Effector memory CD8-positive, alpha-beta T cell (primary cell): ENCODE measurements around the gene DYNC2H1.

Source experiments
- ATAC-seq: fragments of 150-1000 bp; cut with Tn5 transposase; replicated peaks from 2 replicates; pipeline ENCODE4 v1.10.0; 2021; ENCODE audit warnings: mild to moderate bottlenecking, moderate library complexity
- DNase-seq, 3 experiments: peaks; one replicate each; pipeline ENCODE4 v3.0.0; 2021
- H3K27ac Mint-ChIP-seq, 2 donors: one replicate each; pipeline ENCODE4 v1.8.0; 2022; ENCODE audit warnings: mild to moderate bottlenecking in 2 of 2, mixed read lengths in 2 of 2, moderate library complexity in 2 of 2
- H3K27me3 Mint-ChIP-seq, 2 donors: one replicate each; pipeline ENCODE4 v1.8.0; 2022; ENCODE audit warnings: mixed read lengths in 2 of 2
- H3K36me3 Mint-ChIP-seq: one replicate; pipeline ENCODE4 v1.8.0; 2022; ENCODE audit warnings: mild to moderate bottlenecking, moderate library complexity, mixed read lengths; ENCODE audit not compliant: insufficient read depth
- H3K4me1 Mint-ChIP-seq, 2 donors: one replicate each; pipeline ENCODE4 v1.8.0; 2022; ENCODE audit warnings: low read depth in 2 of 2, mixed read lengths in 2 of 2
- H3K4me3 Mint-ChIP-seq, 2 donors: one replicate each; pipeline ENCODE4 v1.8.0; 2022; ENCODE audit warnings: mild to moderate bottlenecking in 2 of 2, mixed read lengths in 2 of 2, moderate library complexity in 2 of 2
- H3K9me3 Mint-ChIP-seq, 2 donors: one replicate each; pipeline ENCODE4 v1.8.0; 2022; ENCODE audit warnings: mixed read lengths in 2 of 2

Gene DYNC2H1

GRCh38 chr11:103436131-103436770 is 327.0 kb downstream of the DYNC2H1 start:
- ATAC-seq: no peak
- H3K9me3 Mint-ChIP-seq: no peaks in the 10 kb centered on the region

DNA sequence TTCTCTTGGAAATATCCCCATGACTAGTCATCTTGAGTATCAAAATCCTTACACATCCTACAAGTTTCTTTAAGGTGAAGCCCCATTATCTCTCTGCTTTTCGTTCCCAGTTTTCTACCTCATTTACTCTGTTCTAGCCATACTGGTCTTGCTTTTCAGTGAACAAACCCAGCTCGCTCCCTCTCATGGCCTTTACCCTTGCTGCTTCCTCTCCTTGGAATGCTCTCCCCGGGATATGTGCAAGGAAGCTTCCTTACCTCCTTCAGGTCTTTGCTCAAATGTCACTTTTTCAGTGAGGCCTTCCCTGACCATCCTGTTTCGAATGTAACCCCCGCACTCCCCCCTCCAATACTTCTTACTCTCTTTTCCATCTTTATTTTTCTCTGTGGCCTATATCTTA is 331.8 kb downstream of the DYNC2H1 start:
- DNase-seq: no peak
- Mint-ChIP-seq H3K9me3 (no peaks in the 10 kb centered on the region), H3K4me3 (no peak overlapping the region), H3K36me3 (no peaks in the 10 kb centered on the region), H3K27ac (no peak overlapping the region), H3K27me3 (no peaks in the 10 kb centered on the region), H3K4me1 (no peaks in the 10 kb centered on the region)
- no peak for ATAC-seq

More at GRCh38 chr11:103436131-103436770, 327.0 kb downstream of the DYNC2H1 start:
- Mint-ChIP-seq H3K27ac (no peak overlapping the region), H3K36me3 (no peaks in the 10 kb centered on the region), H3K4me3 (no peak overlapping the region), H3K4me1 (no peaks in the 10 kb centered on the region), H3K27me3 (no peaks in the 10 kb centered on the region)
- no peak for DNase-seq

- Mint-ChIP-seq H3K36me3 (no peaks in the 10 kb centered on the region), H3K4me1 (no peaks in the 10 kb centered on the region), H3K9me3 (no peaks in the 10 kb centered on the region), H3K27me3 (no peaks in the 10 kb centered on the region), H3K27ac (no peak overlapping the region), H3K4me3 (no peak overlapping the region)
- DNase-seq: no peak
- no peak for ATAC-seq
Measured at GRCh38 chr11:103448966-103449365, 339.7 kb downstream of the DYNC2H1 start.

- Mint-ChIP-seq H3K4me3 (no peak overlapping the region), H3K4me1 (no peaks in the 10 kb centered on the region), H3K27ac (no peak overlapping the region), H3K27me3 (no peaks in the 10 kb centered on the region), H3K36me3 (no peaks in the 10 kb centered on the region), H3K9me3 (no peaks in the 10 kb centered on the region)
- ATAC-seq (no peak), DNase-seq (no peak)
Measured at GRCh38 chr11:103450241-103450640, 341.0 kb downstream of the DYNC2H1 start.

DNA sequence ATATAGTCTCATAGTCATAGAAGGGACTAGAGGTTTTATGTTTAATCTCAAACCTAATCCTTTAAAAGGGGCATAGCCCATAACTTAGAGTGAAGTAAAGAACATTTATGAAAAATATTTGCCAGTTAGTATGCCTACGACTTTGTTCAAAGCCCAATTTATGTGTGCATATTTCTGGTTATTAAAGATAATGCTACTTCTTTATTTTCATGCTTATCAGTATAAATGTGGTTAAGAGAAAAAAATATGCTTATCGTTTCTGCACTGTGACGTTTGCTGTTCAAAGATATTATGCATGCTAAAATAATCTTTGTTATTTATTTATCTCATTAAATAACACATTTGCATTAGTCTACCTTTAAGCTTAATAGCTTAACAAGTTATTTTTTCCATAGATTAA is 343.9 kb downstream of the DYNC2H1 start:
- Mint-ChIP-seq H3K9me3 (no peaks in the 10 kb centered on the region), H3K36me3 (no peaks in the 10 kb centered on the region), H3K4me3 (no peak overlapping the region), H3K27me3 (no peaks in the 10 kb centered on the region), H3K4me1 (no peaks in the 10 kb centered on the region), H3K27ac (no peak overlapping the region)
- ATAC-seq (no peak), DNase-seq (no peak)

DNA sequence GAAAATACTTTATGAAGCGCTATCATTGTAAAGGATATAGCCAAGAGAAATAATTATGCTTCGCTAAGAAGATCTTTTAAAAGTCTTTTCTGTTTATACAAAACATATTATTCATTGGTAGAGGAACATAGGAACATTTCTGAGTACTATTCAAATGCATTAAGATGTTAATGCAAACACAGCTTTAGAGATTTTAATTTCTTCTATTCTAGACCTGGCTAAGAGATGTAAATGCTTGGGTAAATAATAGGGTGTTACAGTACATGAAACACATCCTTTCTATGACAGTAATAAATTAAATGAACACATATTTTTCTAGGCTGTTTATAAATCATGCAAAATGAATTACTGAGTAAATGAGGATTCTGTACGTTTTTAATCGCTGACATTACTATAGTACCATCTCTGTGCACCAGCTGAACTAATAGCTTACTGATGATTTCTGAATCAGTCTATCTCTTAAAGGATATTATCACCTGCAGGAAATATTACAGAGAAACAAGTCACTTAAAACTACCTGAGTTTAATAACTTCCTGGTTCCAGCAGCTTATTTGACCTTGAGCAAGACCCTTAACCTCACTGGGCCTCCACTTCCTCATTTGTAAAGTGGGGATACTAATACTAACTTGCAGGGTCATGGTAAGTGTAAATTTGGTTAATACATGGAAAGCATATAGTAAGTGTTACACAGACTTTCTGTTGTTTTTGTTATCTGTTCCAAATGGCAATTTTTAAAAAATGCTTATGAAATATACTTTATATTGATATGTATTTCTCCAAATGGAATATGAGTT is 344.9 kb downstream of the DYNC2H1 start:
- DNase-seq (no peak), ATAC-seq (no peak)
- Mint-ChIP-seq H3K4me3 (no peak overlapping the region), H3K27me3 (no peaks in the 10 kb centered on the region), H3K9me3 (no peaks in the 10 kb centered on the region), H3K27ac (no peak overlapping the region), H3K4me1 (no peaks in the 10 kb centered on the region), H3K36me3 (no peaks in the 10 kb centered on the region)

DNA sequence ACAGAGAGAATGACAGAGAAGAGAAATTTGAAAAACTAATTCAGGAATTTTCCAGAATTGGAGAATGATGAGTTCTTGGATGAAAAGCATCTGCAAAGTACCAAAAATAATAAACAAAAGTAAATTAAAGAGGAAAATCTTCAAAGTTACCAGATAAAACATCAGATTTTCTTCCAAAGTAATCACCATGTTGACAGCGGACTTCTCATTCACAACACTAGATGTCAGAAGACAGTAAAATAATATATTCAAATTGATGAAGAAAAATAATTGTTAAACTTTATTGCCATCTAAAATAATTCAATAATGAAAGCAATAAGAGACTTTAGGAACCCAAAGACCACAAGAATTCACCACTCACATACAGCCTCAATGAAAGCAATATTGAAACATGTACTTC is 355.2 kb downstream of the DYNC2H1 start:
- DNase-seq: no peak
- H3K4me1 Mint-ChIP-seq: no peaks in the 10 kb centered on the region

GRCh38 chr11:103465555-103466140 is 356.4 kb downstream of the DYNC2H1 start:
- no peak for DNase-seq
- Mint-ChIP-seq H3K4me1 (no peaks in the 10 kb centered on the region), H3K27me3 (no peaks in the 10 kb centered on the region), H3K27ac (no peak overlapping the region), H3K36me3 (no peaks in the 10 kb centered on the region), H3K4me3 (no peak overlapping the region), H3K9me3 (no peaks in the 10 kb centered on the region)
- ATAC-seq: no peak

More for the DNA sequence above, 355.2 kb downstream of the DYNC2H1 start:
- H3K36me3 Mint-ChIP-seq: no peaks in the 10 kb centered on the region
- no peak overlapping the region for H3K27ac Mint-ChIP-seq
- H3K9me3 Mint-ChIP-seq: no peaks in the 10 kb centered on the region
- no peak overlapping the region for H3K4me3 Mint-ChIP-seq
- H3K27me3 Mint-ChIP-seq: no peaks in the 10 kb centered on the region
- no peak for ATAC-seq

GRCh38 chr11:103471546-103471945 is 362.3 kb downstream of the DYNC2H1 start:
- Mint-ChIP-seq H3K36me3 (no peaks in the 10 kb centered on the region), H3K27me3 (no peaks in the 10 kb centered on the region), H3K27ac (no peak overlapping the region)

GRCh38 chr11:103476874-103477273 is 367.6 kb downstream of the DYNC2H1 start:
- H3K9me3 Mint-ChIP-seq: no peaks in the 10 kb centered on the region
- H3K27ac Mint-ChIP-seq: no peak overlapping the region
- H3K36me3 Mint-ChIP-seq: no peaks in the 10 kb centered on the region
- H3K4me3 Mint-ChIP-seq: no peak overlapping the region
- no peaks in the 10 kb centered on the region for H3K4me1 Mint-ChIP-seq
- ATAC-seq (no peak), DNase-seq (no peak)
- H3K27me3 Mint-ChIP-seq: no peaks in the 10 kb centered on the region

More at GRCh38 chr11:103471546-103471945, 362.3 kb downstream of the DYNC2H1 start:
- DNase-seq: no peak
- H3K4me3 Mint-ChIP-seq: no peak overlapping the region
- ATAC-seq: no peak
- H3K4me1 Mint-ChIP-seq: no peaks in the 10 kb centered on the region
- no peaks in the 10 kb centered on the region for H3K9me3 Mint-ChIP-seq

DNA sequence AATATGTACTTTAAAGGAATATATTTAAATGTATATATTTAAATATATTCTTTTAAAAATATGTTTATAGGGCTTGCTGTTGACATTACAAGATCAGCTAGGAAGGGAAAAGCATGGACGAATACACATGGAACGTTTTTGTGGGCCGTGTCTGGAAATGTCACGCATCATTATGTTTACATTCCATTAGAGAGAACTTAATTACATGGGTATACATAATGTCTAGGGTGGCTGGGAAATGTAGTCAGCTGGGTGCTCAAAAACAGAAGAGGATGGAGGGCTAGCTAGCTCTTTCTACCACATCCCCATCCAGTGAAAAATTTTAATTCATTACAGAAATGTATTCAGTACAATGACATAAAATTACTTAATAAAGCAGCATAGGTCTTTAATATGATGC is 371.2 kb downstream of the DYNC2H1 start:
- H3K27me3 Mint-ChIP-seq: no peaks in the 10 kb centered on the region
- no peaks in the 10 kb centered on the region for H3K36me3 Mint-ChIP-seq
- no peak overlapping the region for H3K4me3 Mint-ChIP-seq
- H3K27ac Mint-ChIP-seq: no peak overlapping the region
- DNase-seq (no peak), ATAC-seq (no peak)
- H3K9me3 Mint-ChIP-seq: no peaks in the 10 kb centered on the region
- H3K4me1 Mint-ChIP-seq: no peaks in the 10 kb centered on the region

DNA sequence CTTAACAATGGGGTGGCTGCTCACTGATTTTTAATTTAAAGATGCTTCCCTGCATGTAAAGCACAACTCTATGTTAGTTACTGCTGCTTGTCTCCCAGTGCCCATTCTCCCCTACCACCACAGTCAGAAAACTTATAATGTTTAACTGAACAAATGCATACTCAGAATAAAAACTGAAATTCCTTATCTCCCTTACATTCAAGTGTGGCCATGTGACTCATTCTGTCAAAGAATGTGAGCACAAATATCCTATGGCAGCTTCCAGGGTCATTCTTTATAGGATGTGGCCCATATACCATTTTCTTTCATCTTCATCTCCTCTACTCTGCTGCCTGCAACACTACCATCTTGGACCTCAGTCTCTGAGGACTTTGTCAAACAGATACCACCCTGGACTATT is 374.8 kb downstream of the DYNC2H1 start:
- H3K9me3 Mint-ChIP-seq: no peaks in the 10 kb centered on the region
- no peaks in the 10 kb centered on the region for H3K27me3 Mint-ChIP-seq
- H3K4me3 Mint-ChIP-seq: no peak overlapping the region
- H3K27ac Mint-ChIP-seq: no peak overlapping the region
- no peak for DNase-seq
- ATAC-seq: no peak
- no peaks in the 10 kb centered on the region for H3K36me3 Mint-ChIP-seq
- H3K4me1 Mint-ChIP-seq: no peaks in the 10 kb centered on the region

DNA sequence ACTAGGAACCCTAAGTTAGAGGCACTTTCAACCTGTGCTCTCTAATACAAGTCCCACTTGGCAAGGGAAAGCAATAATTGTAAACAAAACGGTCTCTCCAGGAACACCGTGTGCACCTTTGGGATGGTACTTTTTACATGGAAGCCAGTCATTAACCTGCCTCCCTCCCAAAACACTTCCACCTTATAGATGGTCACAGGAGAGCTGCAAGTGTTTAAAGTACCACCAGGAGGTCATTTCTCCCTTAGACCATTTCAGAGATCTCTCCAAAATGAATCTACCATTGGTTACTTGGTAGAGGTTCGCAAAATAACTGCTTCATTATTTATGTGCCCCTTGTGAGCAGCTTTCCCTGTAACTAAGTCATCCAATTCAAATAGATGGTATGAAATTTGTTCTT is 375.3 kb downstream of the DYNC2H1 start:
- no peaks in the 10 kb centered on the region for H3K4me1 Mint-ChIP-seq
- no peaks in the 10 kb centered on the region for H3K9me3 Mint-ChIP-seq
- no peaks in the 10 kb centered on the region for H3K27me3 Mint-ChIP-seq

GRCh38 chr11:103486604-103487003 is 377.4 kb downstream of the DYNC2H1 start:
- peaks cover 0 to 6% of the 10 kb centered on the region in 2 donors for H3K27me3 Mint-ChIP-seq
- H3K36me3 Mint-ChIP-seq: peaks cover 2% of the 10 kb centered on the region
- DNase-seq (no peak), ATAC-seq (no peak)
- H3K9me3 Mint-ChIP-seq: no peaks in the 10 kb centered on the region
- no peak overlapping the region for H3K27ac Mint-ChIP-seq
- H3K4me3 Mint-ChIP-seq: no peak overlapping the region
- H3K4me1 Mint-ChIP-seq: no peaks in the 10 kb centered on the region

More for the DNA sequence above, 375.3 kb downstream of the DYNC2H1 start:
- H3K4me3 Mint-ChIP-seq: no peak overlapping the region
- H3K27ac Mint-ChIP-seq: no peak overlapping the region
- ATAC-seq: no peak
- DNase-seq: no peak
- no peaks in the 10 kb centered on the region for H3K36me3 Mint-ChIP-seq
